ENCODE measurements around the gene ZNF14. TPM values are rescaled to one million over a fixed set of nuclear protein-coding genes. Genes with fewer than 3 reads are reported as not detected.
A peak's percentile ranks its signal among the peaks of the same experiment; 100 is the strongest.

Gene ZNF14
- total and polyA plus RNA-seq, 2 of the 13 experiments (the other 11 are each of a cell fraction or from before 2014, with no cell fraction given): 1.9 to 6.2 TPM

DNA sequence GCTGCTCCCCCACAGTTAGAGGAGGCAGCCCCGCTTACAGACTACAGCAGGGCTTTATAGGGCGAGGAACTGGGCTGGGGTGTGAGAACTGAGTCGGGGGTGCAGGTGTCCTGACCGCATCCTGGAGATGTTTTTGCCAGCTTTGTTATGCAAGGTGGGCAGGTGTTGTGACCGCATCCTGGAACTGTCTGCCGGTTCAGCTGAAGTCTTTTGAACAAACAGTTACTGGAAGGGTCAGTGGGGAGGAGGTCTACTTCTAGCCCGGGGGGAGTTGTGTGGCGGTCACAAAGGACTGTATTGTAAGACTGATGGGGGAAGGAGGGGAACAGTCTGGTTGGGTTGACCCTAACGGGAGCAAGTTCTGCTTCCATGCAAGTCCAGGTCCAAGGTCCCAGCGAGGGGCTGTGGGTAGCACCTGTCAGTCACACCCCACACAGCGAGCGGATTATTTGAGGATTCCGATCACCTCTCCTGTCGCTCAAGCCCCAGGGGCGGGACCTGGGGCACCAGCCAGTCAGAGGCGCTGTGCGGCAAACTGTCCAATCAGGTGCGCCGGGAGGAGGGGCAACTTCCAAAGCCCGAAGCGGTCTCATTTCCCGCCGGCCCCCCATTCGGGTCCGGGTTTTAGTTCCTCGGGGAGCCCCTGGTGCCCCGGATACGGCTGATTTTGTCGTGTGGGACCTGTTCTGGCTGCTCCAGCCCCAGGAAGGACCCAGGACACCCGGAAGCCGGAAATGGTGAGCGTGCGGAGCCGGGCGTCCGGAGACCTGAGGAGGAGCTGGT, 64.5 kb downstream of the ZNF14 start, which contains the start of gene ZNF101 (continued):
- peak; percentile 81 for TF ChIP-seq TBL1XR1 (IDR thresholded peaks at IDR 0.05; ENCODE audit: borderline replicate concordance, low read length, partially characterized antibody)
- peak; percentile 40; the same call in 1 of the 2 replicates for TF ChIP-seq SIX4 (CRISPR knock-in tag; IDR thresholded peaks at IDR 0.05)
- TF ChIP-seq, protein P1, sequence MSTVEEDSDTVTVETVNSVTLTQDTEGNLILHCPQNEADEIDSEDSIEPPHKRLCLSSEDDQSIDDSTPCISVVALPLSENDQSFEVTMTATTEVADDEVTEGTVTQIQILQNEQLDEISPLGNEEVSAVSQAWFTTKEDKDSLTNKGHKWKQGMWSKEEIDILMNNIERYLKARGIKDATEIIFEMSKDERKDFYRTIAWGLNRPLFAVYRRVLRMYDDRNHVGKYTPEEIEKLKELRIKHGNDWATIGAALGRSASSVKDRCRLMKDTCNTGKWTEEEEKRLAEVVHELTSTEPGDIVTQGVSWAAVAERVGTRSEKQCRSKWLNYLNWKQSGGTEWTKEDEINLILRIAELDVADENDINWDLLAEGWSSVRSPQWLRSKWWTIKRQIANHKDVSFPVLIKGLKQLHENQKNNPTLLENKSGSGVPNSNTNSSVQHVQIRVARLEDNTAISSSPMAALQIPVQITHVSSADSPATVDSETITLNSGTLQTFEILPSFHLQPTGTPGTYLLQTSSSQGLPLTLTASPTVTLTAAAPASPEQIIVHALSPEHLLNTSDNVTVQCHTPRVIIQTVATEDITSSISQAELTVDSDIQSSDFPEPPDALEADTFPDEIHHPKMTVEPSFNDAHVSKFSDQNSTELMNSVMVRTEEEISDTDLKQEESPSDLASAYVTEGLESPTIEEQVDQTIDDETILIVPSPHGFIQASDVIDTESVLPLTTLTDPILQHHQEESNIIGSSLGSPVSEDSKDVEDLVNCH (CRISPR knock-in tag; IDR thresholded peaks at IDR 0.05): no peak
- no peak for TF ChIP-seq ZNF816 (CRISPR knock-in tag; IDR thresholded peaks at IDR 0.05; ENCODE audit: borderline replicate concordance)
- TF ChIP-seq ZNF296 (CRISPR knock-in tag; conservative IDR thresholded peaks at IDR 0.05): no peak
- TF ChIP-seq NPAS2 (CRISPR knock-in tag; IDR thresholded peaks at IDR 0.05; ENCODE audit: borderline replicate concordance): no peak
- TF ChIP-seq HMGA1 (CRISPR knock-in tag; conservative IDR thresholded peaks at IDR 0.05): no peak
- TF ChIP-seq ZNF75D (CRISPR knock-in tag; IDR thresholded peaks at IDR 0.05; ENCODE audit: borderline replicate concordance): no peak
- TF ChIP-seq, protein P2, sequence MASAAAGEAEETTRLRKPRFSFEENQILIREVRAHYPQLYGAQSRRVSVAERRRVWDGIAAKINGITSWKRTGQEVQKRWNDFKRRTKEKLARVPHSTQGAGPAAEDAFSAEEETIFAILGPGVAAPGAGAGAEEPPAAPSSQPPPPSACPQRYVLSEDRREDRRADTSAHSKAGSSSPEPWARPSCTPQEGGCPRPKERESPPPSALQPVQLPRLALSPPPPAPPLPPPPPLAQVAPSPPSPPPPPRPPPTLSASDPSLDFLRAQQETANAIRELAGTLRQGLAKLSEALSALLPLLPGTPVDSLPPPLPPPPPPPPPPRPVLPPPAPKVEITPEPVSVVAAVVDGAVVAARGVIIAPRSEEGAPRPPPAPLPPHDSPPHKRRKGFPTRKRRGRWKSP (CRISPR knock-in tag; IDR thresholded peaks at IDR 0.05): no peak; the same call in 1 of the 2 replicates
- 0 out of 2 replicates have a peak, but pooled peaks have one; percentile 28 for TF ChIP-seq CAMTA2 (CRISPR knock-in tag; IDR thresholded peaks at IDR 0.05; ENCODE audit: borderline replicate concordance)
- TF ChIP-seq, protein P3, sequence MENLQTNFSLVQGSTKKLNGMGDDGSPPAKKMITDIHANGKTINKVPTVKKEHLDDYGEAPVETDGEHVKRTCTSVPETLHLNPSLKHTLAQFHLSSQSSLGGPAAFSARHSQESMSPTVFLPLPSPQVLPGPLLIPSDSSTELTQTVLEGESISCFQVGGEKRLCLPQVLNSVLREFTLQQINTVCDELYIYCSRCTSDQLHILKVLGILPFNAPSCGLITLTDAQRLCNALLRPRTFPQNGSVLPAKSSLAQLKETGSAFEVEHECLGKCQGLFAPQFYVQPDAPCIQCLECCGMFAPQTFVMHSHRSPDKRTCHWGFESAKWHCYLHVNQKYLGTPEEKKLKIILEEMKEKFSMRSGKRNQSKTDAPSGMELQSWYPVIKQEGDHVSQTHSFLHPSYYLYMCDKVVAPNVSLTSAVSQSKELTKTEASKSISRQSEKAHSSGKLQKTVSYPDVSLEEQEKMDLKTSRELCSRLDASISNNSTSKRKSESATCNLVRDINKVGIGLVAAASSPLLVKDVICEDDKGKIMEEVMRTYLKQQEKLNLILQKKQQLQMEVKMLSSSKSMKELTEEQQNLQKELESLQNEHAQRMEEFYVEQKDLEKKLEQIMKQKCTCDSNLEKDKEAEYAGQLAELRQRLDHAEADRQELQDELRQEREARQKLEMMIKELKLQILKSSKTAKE (CRISPR knock-in tag; IDR thresholded peaks at IDR 0.05; ENCODE audit: borderline replicate concordance): peak; percentile 97
- peak; percentile 86 for TF ChIP-seq ESRRA (CRISPR knock-in tag; IDR thresholded peaks at IDR 0.05; ENCODE audit: low read depth)
- no peak for TF ChIP-seq IKZF1 (IDR thresholded peaks at IDR 0.05)
- TF ChIP-seq, protein P4, sequence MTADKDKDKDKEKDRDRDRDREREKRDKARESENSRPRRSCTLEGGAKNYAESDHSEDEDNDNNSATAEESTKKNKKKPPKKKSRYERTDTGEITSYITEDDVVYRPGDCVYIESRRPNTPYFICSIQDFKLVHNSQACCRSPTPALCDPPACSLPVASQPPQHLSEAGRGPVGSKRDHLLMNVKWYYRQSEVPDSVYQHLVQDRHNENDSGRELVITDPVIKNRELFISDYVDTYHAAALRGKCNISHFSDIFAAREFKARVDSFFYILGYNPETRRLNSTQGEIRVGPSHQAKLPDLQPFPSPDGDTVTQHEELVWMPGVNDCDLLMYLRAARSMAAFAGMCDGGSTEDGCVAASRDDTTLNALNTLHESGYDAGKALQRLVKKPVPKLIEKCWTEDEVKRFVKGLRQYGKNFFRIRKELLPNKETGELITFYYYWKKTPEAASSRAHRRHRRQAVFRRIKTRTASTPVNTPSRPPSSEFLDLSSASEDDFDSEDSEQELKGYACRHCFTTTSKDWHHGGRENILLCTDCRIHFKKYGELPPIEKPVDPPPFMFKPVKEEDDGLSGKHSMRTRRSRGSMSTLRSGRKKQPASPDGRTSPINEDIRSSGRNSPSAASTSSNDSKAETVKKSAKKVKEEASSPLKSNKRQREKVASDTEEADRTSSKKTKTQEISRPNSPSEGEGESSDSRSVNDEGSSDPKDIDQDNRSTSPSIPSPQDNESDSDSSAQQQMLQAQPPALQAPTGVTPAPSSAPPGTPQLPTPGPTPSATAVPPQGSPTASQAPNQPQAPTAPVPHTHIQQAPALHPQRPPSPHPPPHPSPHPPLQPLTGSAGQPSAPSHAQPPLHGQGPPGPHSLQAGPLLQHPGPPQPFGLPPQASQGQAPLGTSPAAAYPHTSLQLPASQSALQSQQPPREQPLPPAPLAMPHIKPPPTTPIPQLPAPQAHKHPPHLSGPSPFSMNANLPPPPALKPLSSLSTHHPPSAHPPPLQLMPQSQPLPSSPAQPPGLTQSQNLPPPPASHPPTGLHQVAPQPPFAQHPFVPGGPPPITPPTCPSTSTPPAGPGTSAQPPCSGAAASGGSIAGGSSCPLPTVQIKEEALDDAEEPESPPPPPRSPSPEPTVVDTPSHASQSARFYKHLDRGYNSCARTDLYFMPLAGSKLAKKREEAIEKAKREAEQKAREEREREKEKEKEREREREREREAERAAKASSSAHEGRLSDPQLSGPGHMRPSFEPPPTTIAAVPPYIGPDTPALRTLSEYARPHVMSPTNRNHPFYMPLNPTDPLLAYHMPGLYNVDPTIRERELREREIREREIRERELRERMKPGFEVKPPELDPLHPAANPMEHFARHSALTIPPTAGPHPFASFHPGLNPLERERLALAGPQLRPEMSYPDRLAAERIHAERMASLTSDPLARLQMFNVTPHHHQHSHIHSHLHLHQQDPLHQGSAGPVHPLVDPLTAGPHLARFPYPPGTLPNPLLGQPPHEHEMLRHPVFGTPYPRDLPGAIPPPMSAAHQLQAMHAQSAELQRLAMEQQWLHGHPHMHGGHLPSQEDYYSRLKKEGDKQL (CRISPR knock-in tag; IDR thresholded peaks at IDR 0.05; ENCODE audit: low read depth): 0 out of 2 replicates have a peak, but pooled peaks have one; percentile 26
- TF ChIP-seq U2AF1 (optimal IDR thresholded peaks at IDR 0.05; ENCODE audit: low read depth, low read length): peak; percentile 64
- no peak for TF ChIP-seq ZNF552 (CRISPR knock-in tag; IDR thresholded peaks at IDR 0.05; ENCODE audit: borderline replicate concordance)
- TF ChIP-seq MATR3 (CRISPR knock-in tag; IDR thresholded peaks at IDR 0.05): no peak
- no peak for TF ChIP-seq ZNF737 (CRISPR knock-in tag; IDR thresholded peaks at IDR 0.05; ENCODE audit: borderline replicate concordance)
